Sigmoid colon (tissue), 3 donors: ENCODE measurements around the gene PDE1C.

ENCODE experiments used
- CTCF ChIP-seq, 4 experiments: fragments of 450-650 bp in 3 of 4; fragments of 200-600 bp in 1 of 4; IDR thresholded peaks; one replicate each; pipeline ENCODE4 v1.5.1; 2016 to 2019; ENCODE audit warnings: antibody characterized with exemption in 4 of 4, mild to moderate bottlenecking in 3 of 4, moderate library complexity in 2 of 4
- POLR2A ChIP-seq, 2 donors: fragments of 450-650 bp; IDR thresholded peaks; one replicate each; pipeline ENCODE4 v1.6.1; 2016; ENCODE audit warnings: antibody characterized with exemption in 2 of 2, mild to moderate bottlenecking in 2 of 2, moderate library complexity in 2 of 2

- TF ChIP-seq POLR2A (IDR thresholded peaks at IDR 0.05): no peak
- no peak for TF ChIP-seq CTCF (IDR thresholded peaks at IDR 0.05)
These were observed 94.7 kb downstream of the PDE1C start for GRCh38 chr7:31975546-31975945.
